Endodermal cell (in vitro differentiated cells): ENCODE results near the gene ABHD16A. TPM values are rescaled to one million over a fixed set of nuclear protein-coding genes. Genes with fewer than 3 reads are reported as not detected.

ENCODE experiments used
- DNase-seq: peaks from one replicate; pipeline ENCODE4 v3.0.0-alpha.2; 2017
- H3K27ac ChIP-seq: 2 replicates; pipeline ENCODE4 v1.5.1; 2013; ENCODE audit warnings: mild to moderate bottlenecking, low read depth, low read length, moderate library complexity
- H3K27me3 ChIP-seq: 2 replicates; pipeline ENCODE4 v1.6.1; 2013; ENCODE audit warnings: mild to moderate bottlenecking, low read length, moderate library complexity; ENCODE audit not compliant: insufficient read depth, control insufficient read depth, poor library complexity, severe bottlenecking
- H3K36me3 ChIP-seq: 2 replicates; pipeline ENCODE4 v1.7.0; 2013; ENCODE audit warnings: mild to moderate bottlenecking, low read length, moderate library complexity; ENCODE audit not compliant: control insufficient read depth, insufficient read depth
- H3K4me1 ChIP-seq: one replicate; pipeline ENCODE4 v1.7.0; 2013; ENCODE audit warnings: low read length; ENCODE audit not compliant: control insufficient read depth, insufficient read depth
- H3K4me3 ChIP-seq: 2 replicates; pipeline ENCODE4 v1.5.1; 2013; ENCODE audit warnings: mild to moderate bottlenecking, low read length, moderate library complexity
- H3K9ac ChIP-seq: 2 replicates; pipeline ENCODE4 v1.6.1; 2013; ENCODE audit warnings: mild to moderate bottlenecking, low read length, moderate library complexity; ENCODE audit not compliant: poor library complexity, severe bottlenecking; ENCODE audit errors: extremely low read depth
- H3K9me3 ChIP-seq: 2 replicates; pipeline ENCODE4 v1.6.1; 2013; ENCODE audit warnings: mild to moderate bottlenecking, low read length, moderate library complexity; ENCODE audit not compliant: control insufficient read depth
- H3K27ac Mint-ChIP-seq: 2 replicates; pipeline ENCODE4 v1.8.0; 2020; ENCODE audit warnings: mixed read lengths
- H3K27me3 Mint-ChIP-seq: 2 replicates; pipeline ENCODE4 v1.8.0; 2021; ENCODE audit warnings: mild to moderate bottlenecking, mixed read lengths; ENCODE audit not compliant: insufficient read depth
- H3K36me3 Mint-ChIP-seq: 2 replicates; pipeline ENCODE4 v1.8.0; 2020; ENCODE audit warnings: low read depth, mixed read lengths
- H3K4me1 Mint-ChIP-seq: 2 replicates; pipeline ENCODE4 v1.8.0; 2020; ENCODE audit warnings: mixed read lengths
- H3K4me3 Mint-ChIP-seq: 2 replicates; pipeline ENCODE4 v1.8.0; 2020; ENCODE audit warnings: mild to moderate bottlenecking, moderate library complexity, mixed read lengths
- H3K9me3 Mint-ChIP-seq: 2 replicates; pipeline ENCODE4 v1.8.0; 2020; ENCODE audit warnings: mild to moderate bottlenecking, mixed read lengths
- WGBS, 2 experiments: methylation state at CpG; one replicate each; pipeline versions ENCODE4 v1.1.5 to v1.1.7; 2013; ENCODE audit warnings: missing lambda C conversion rate in 2 of 2, mixed read lengths in 1 of 2; ENCODE audit not compliant: insufficient coverage in 1 of 2, insufficient read length in 1 of 2; 5-methylcytosine and 5-hydroxymethylcytosine counted together
- total RNA-seq, 2 donors: library from RNA; stranded (reverse); fragmentation: NEBNext Ultra II Directional in 1 of 2; extraction: Animal tissue kit (Norgen Biotek cat#: 25700) in 1 of 2; gene quantifications; 2 replicates in 1 of 2; 3 replicates in 1 of 2; pipeline ENCODE4 v1.2.1, GENCODE V29; 2021
- TF ChIP-seq, protein P1 (sequence below): fragments of 200-600 bp; sonication (generic); conservative IDR thresholded peaks from 2 replicates; pipeline ENCODE4 v1.5.0; 2021; ENCODE audit warnings: antibody characterized with exemption, mild to moderate bottlenecking

Gene ABHD16A
- total RNA-seq, 2 donors from 2014 or later = 38.3 to 59.5 TPM

DNA sequence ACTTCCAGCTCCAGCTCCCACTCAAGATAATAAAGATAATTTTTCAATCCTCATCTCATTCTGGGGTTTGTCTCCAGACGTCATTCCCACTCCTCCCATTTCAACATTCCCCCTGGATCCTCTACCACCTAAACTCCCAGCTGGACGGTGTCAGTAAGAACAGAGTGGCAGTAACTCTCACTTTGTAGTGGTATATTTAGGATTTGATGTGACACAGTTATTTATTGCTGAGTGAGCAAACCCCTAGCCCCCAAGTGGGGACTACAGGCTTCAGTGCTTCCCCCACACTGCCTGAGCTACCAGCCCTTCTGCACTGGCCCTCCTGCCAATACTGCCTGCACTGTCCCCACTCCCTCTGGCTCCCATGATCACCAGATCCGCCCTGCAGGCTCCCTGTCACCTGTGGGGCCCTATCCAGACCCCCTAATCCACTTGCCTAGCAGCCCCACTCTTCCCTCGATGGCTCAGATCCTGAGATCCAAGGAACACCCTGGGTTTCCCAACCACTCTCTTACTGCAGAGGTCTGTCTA, 44.9 kb downstream of the ABHD16A start:
- Mint-ChIP-seq H3K36me3 (peaks cover 31% of the 10 kb centered on the region), H3K27me3 (no peaks in the 10 kb centered on the region), H3K4me1 (peaks cover 18% of the 10 kb centered on the region), H3K9me3 (no peaks in the 10 kb centered on the region), H3K4me3 (peak overlapping the region; percentile 83), H3K27ac (peak overlapping the region; percentile 52)
- TF ChIP-seq, protein P1, sequence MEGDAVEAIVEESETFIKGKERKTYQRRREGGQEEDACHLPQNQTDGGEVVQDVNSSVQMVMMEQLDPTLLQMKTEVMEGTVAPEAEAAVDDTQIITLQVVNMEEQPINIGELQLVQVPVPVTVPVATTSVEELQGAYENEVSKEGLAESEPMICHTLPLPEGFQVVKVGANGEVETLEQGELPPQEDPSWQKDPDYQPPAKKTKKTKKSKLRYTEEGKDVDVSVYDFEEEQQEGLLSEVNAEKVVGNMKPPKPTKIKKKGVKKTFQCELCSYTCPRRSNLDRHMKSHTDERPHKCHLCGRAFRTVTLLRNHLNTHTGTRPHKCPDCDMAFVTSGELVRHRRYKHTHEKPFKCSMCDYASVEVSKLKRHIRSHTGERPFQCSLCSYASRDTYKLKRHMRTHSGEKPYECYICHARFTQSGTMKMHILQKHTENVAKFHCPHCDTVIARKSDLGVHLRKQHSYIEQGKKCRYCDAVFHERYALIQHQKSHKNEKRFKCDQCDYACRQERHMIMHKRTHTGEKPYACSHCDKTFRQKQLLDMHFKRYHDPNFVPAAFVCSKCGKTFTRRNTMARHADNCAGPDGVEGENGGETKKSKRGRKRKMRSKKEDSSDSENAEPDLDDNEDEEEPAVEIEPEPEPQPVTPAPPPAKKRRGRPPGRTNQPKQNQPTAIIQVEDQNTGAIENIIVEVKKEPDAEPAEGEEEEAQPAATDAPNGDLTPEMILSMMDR = no peak
- Histone ChIP-seq H3K9me3 (no peaks in the 10 kb centered on the region), H3K9ac (no peak overlapping the region), H3K4me3 (no peak overlapping the region), H3K36me3 (peaks cover 16% of the 10 kb centered on the region), H3K4me1 (peaks cover 8% of the 10 kb centered on the region), H3K27ac (no peak overlapping the region), H3K27me3 (no peaks in the 10 kb centered on the region)
- no peak for DNase-seq
- WGBS, 2 experiments = 96% methylated on average over 4 of the region's 4 CpGs; no CpG with 5 or more reads in 1 of the 2 experiments

DNA sequence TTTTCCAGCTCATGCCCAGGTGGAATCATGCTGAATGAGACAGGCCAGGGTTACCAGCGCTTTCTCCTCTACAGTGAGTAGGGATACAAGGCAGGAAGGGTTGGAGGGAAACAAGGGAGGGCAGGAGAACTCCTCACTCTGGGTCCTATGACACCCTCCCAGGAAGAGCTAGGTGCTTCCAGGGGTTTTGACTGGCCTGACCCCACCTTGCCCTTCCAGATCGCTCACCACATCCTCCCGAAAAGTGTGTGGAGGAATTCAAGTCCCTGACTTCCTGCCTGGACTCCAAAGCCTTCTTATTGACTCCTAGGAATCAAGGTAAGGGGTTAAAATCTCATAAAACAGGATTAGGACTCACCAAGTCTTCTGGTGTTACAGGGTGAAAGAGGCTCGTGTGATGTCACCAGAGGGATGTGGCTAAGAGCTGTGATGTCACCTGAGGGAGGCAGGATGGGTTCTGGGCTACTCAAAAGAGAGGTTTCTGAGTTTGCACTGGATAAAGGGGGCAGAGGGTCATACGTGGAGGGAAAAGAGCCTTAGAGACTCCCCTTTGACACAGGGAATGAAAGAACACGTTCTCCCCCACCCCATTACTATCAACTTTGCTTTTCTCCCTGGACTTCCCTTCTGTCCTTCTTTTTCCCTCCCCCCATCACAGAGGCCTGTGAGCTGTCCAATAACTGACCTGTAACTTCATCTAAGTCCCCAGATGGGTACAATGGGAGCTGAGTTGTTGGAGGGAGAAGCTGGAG, 45.5 kb downstream of the ABHD16A start:
- peaks cover 11% of the 10 kb centered on the region for H3K36me3 ChIP-seq
- Mint-ChIP-seq H3K27ac (peak overlapping the region; percentile 52), H3K4me3 (no peak overlapping the region), H3K9me3 (no peaks in the 10 kb centered on the region), H3K4me1 (peaks cover 17% of the 10 kb centered on the region), H3K36me3 (peaks cover 27% of the 10 kb centered on the region), H3K27me3 (no peaks in the 10 kb centered on the region)
- H3K27me3 ChIP-seq = no peaks in the 10 kb centered on the region
- H3K4me1 ChIP-seq = peaks cover 8% of the 10 kb centered on the region
- H3K4me3 ChIP-seq = no peak overlapping the region
- DNase-seq = no peak
- H3K9ac ChIP-seq = no peak overlapping the region
- no peaks in the 10 kb centered on the region for H3K9me3 ChIP-seq
- WGBS, 2 experiments = 80 to 96% methylated on average over 4 to 6 of the region's 6 CpGs
- H3K27ac ChIP-seq = no peak overlapping the region
- TF ChIP-seq, protein P1 = no peak

DNA sequence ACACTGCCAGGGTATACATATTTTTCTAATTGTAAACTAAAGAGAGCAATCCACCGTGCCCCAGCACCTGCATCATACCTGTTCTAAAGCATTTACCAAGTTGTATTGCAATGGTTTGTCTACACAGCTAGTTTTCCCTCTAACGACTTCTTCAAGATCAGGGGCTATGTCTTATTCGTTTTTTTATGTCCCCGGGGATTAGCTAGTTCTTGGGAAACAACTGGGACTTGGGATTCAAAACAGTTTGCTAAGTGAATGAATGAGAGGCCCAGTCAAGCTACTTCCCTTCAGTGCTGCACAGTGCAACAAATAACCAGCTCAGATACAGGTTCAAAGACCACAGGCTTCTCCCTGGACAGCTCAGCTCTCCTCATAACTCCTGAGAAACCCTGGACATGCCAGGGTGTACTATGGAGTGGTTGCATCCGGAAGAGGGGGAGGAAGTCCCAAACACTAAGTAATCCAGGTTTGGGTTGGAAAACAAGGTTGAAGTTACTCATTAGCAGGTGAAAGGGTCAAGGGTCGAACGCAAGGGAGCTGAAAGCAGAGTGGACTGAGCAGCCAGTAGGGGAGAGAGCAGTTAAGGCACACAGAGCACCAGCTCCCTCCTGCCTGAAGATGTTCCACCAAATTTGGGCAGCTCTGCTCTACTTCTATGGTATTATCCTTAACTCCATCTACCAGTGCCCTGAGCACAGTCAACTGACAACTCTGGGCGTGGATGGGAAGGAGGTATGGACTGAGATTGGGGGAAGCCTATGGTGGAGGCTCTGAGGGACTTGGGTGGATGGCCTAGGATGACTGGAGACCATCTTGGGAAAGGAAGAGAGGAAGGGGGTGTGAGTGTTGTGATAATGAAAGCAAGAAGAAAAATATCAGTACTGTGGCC, 47.5 kb downstream of the ABHD16A start, which contains the start of gene APOM:
Gene APOM (plus strand): TSS at position 546 of the 889 bp plus-strand sequence. CDS start 73 bp downstream, at position 619.
- H3K27me3 ChIP-seq = no peaks in the 10 kb centered on the region
- TF ChIP-seq, protein P1 = no peak
- Mint-ChIP-seq H3K27me3 (no peaks in the 10 kb centered on the region), H3K27ac (peak within 1 kb of the TSS; percentile 50), H3K4me1 (peaks cover 19% of the 10 kb centered on the region), H3K4me3 (no peak within 1 kb of the TSS), H3K36me3 (peaks cover 28% of the 10 kb centered on the region), H3K9me3 (no peaks in the 10 kb centered on the region)
- H3K36me3 ChIP-seq = peaks cover 6% of the 10 kb centered on the region
- peaks cover 13% of the 10 kb centered on the region for H3K4me1 ChIP-seq
- no peak within 1 kb of the TSS for H3K9ac ChIP-seq
- no peaks in the 10 kb centered on the region for H3K9me3 ChIP-seq
- H3K4me3 ChIP-seq = no peak within 1 kb of the TSS
- 81 to 92% methylated on average over 7 to 8 of the region's 8 CpGs for WGBS, 2 experiments
- H3K27ac ChIP-seq = no peak within 1 kb of the TSS
- DNase-seq = no peak
